H9 (cell line): ENCODE measurements around the gene ABCC2. TPM values are rescaled to one million over a fixed set of nuclear protein-coding genes. Genes with fewer than 3 reads are reported as not detected.

Experiments used
- DNase-seq: peaks from one replicate; pipeline ENCODE4 v3.0.0-alpha.2; 2017
- H2AFZ ChIP-seq: one replicate; pipeline ENCODE4 v1.6.1; 2013; ENCODE audit warnings: mild to moderate bottlenecking, low read length, control low read depth, moderate library complexity
- H2AK5ac ChIP-seq: 2 replicates; pipeline ENCODE4 v1.6.1; 2013; ENCODE audit warnings: low read length, control low read depth, mixed read lengths; ENCODE audit not compliant: insufficient read length
- H2BK120ac ChIP-seq: one replicate; pipeline ENCODE4 v1.6.1; 2013; ENCODE audit warnings: low read depth, mild to moderate bottlenecking, low read length, control low read depth, inconsistent platforms; ENCODE audit not compliant: poor library complexity, severe bottlenecking
- H2BK12ac ChIP-seq: 2 replicates; pipeline ENCODE4 v1.6.1; 2013; ENCODE audit warnings: low read length, control low read depth, mixed read lengths, low read depth; ENCODE audit not compliant: insufficient read length
- H2BK15ac ChIP-seq: 2 replicates; pipeline ENCODE4 v1.6.1; 2013; ENCODE audit warnings: low read depth, low read length, control low read depth
- H2BK20ac ChIP-seq: one replicate; pipeline ENCODE4 v1.6.1; 2013; ENCODE audit warnings: low read depth, mild to moderate bottlenecking, low read length, control low read depth, inconsistent platforms; ENCODE audit not compliant: poor library complexity, severe bottlenecking
- H2BK5ac ChIP-seq: 2 replicates; pipeline ENCODE4 v1.6.1; 2013; ENCODE audit warnings: low read length, control low read depth, mixed read lengths; ENCODE audit not compliant: insufficient read length
- H3K14ac ChIP-seq: 2 replicates; pipeline ENCODE4 v1.6.1; 2013; ENCODE audit warnings: low read length, control low read depth; ENCODE audit not compliant: insufficient read depth
- H3K18ac ChIP-seq: 2 replicates; pipeline ENCODE4 v1.6.1; 2013; ENCODE audit warnings: low read depth, mild to moderate bottlenecking, mixed read lengths, low read length, control low read depth; ENCODE audit not compliant: insufficient read length
- H3K23ac ChIP-seq: 2 replicates; pipeline ENCODE4 v1.6.1; 2013; ENCODE audit warnings: low read length, control low read depth, mixed read lengths, low read depth; ENCODE audit not compliant: insufficient read length
- H3K23me2 ChIP-seq: 2 replicates; pipeline ENCODE4 v1.6.1; 2013; ENCODE audit warnings: low read depth, mild to moderate bottlenecking, mixed read lengths, low read length, control low read depth; ENCODE audit not compliant: insufficient read length, poor library complexity, severe bottlenecking
- H3K27ac ChIP-seq: 2 replicates; pipeline ENCODE4 v1.5.1; 2013; ENCODE audit warnings: low read length, control low read depth, mixed read lengths, low read depth; ENCODE audit not compliant: insufficient read length
- H3K27me3 ChIP-seq: 2 replicates; pipeline ENCODE4 v1.6.1; 2013; ENCODE audit warnings: low read length, control low read depth, inconsistent platforms; ENCODE audit not compliant: insufficient read depth
- H3K4ac ChIP-seq: 2 replicates; pipeline ENCODE4 v1.6.1; 2013; ENCODE audit warnings: low read depth, mild to moderate bottlenecking, control low read depth, inconsistent platforms, low read length, moderate library complexity
- H3K4me1 ChIP-seq: 2 replicates; pipeline ENCODE4 v1.6.1; 2013; ENCODE audit warnings: low read length, control low read depth, inconsistent platforms; ENCODE audit not compliant: insufficient read depth
- H3K4me2 ChIP-seq: 2 replicates; pipeline ENCODE4 v1.6.1; 2013; ENCODE audit warnings: low read length, control low read depth, mixed read lengths; ENCODE audit not compliant: insufficient read length, insufficient read depth
- H3K56ac ChIP-seq: 2 replicates; pipeline ENCODE4 v1.6.1; 2013; ENCODE audit warnings: low read depth, mild to moderate bottlenecking, mixed read lengths, low read length, control low read depth; ENCODE audit not compliant: insufficient read length
- H3K79me1 ChIP-seq: 2 replicates; pipeline ENCODE4 v1.6.1; 2013; ENCODE audit warnings: low read depth, mild to moderate bottlenecking, moderate library complexity, low read length, control low read depth, inconsistent platforms; ENCODE audit not compliant: insufficient read depth, poor library complexity, severe bottlenecking
- H3K79me2 ChIP-seq: 2 replicates; pipeline ENCODE4 v1.6.1; 2013; ENCODE audit warnings: low read length, control low read depth, inconsistent platforms; ENCODE audit not compliant: insufficient read depth
- H3K9ac ChIP-seq: 2 replicates; pipeline ENCODE4 v1.6.1; 2013; ENCODE audit warnings: low read length, control low read depth, mixed read lengths; ENCODE audit not compliant: insufficient read length; ENCODE audit errors: extremely low read depth
- H3K9me3 ChIP-seq: one replicate; pipeline ENCODE4 v1.6.1; 2013; ENCODE audit warnings: low read depth, low read length, inconsistent platforms; ENCODE audit not compliant: control insufficient read depth
- H3T11ph ChIP-seq: one replicate; pipeline ENCODE4 v1.6.1; 2013; ENCODE audit warnings: mild to moderate bottlenecking, low read length, control low read depth, inconsistent platforms
- H4K20me1 ChIP-seq: one replicate; pipeline ENCODE4 v1.6.1; 2013; ENCODE audit not compliant: control insufficient read depth, insufficient read length, insufficient read depth
- H4K5ac ChIP-seq: 2 replicates; pipeline ENCODE4 v1.6.1; 2013; ENCODE audit warnings: low read depth, mild to moderate bottlenecking, mixed read lengths, low read length, control low read depth; ENCODE audit not compliant: insufficient read length
- H4K8ac ChIP-seq: replicated peaks from 2 replicates; pipeline ENCODE4 v1.6.1; 2013; ENCODE audit warnings: low read length, control low read depth, mixed read lengths, low read depth; ENCODE audit not compliant: insufficient read length
- H4K91ac ChIP-seq: 2 replicates; pipeline ENCODE4 v1.6.1; 2013; ENCODE audit warnings: low read depth, mild to moderate bottlenecking, moderate library complexity, mixed read lengths, low read length, control low read depth; ENCODE audit not compliant: insufficient read length
- H3K27ac Mint-ChIP-seq, 3 experiments: 2 replicates in 2 of 3; 3 replicates in 1 of 3; pipeline ENCODE4 v1.8.0; 2020 to 2021; ENCODE audit warnings: mixed read lengths in 3 of 3, mild to moderate bottlenecking in 1 of 3, moderate library complexity in 1 of 3
- H3K27me3 Mint-ChIP-seq: 2 replicates; pipeline ENCODE4 v1.8.0; 2021; ENCODE audit warnings: low read depth, mild to moderate bottlenecking, moderate library complexity, mixed read lengths
- H3K36me3 Mint-ChIP-seq, 3 experiments: 2 replicates in 2 of 3; 3 replicates in 1 of 3; pipeline ENCODE4 v1.8.0; 2020 to 2021; ENCODE audit warnings: low read depth in 3 of 3, mixed read lengths in 3 of 3; ENCODE audit not compliant: insufficient read depth in 1 of 3
- H3K4me1 Mint-ChIP-seq, 2 experiments: 2 replicates each; pipeline ENCODE4 v1.8.0; 2020; ENCODE audit warnings: mixed read lengths in 2 of 2
- H3K4me3 Mint-ChIP-seq, 2 experiments: 2 replicates in 1 of 2; 3 replicates in 1 of 2; pipeline ENCODE4 v1.8.0; 2020 to 2021; ENCODE audit warnings: mild to moderate bottlenecking in 2 of 2, mixed read lengths in 2 of 2, moderate library complexity in 1 of 2
- H3K9me3 Mint-ChIP-seq, 2 experiments: 2 replicates in 1 of 2; 3 replicates in 1 of 2; pipeline ENCODE4 v1.8.0; 2020; ENCODE audit warnings: mild to moderate bottlenecking in 2 of 2, mixed read lengths in 2 of 2, moderate library complexity in 1 of 2
- WGBS: extraction: QIAGEN DNeasy Blood & Tissue Kit; methylation state at CpG from one replicate; pipeline ENCODE4 v1.1.7; 2013; ENCODE audit warnings: missing lambda C conversion rate, low lambda C conversion rate, mixed read lengths; ENCODE audit not compliant: insufficient read length; ENCODE audit errors: extremely low coverage; 5-methylcytosine and 5-hydroxymethylcytosine counted together
- total RNA-seq: library from RNA; stranded (reverse); gene quantifications from 2 replicates; pipeline ENCODE4 v1.2.1, GENCODE V29; 2021
- TF ChIP-seq, protein P1 (sequence below): fragments of 200-600 bp; sonication (generic); conservative IDR thresholded peaks from 3 replicates; pipeline ENCODE4 v1.8.0; 2021; ENCODE audit warnings: antibody characterized with exemption, mild to moderate bottlenecking

ABCC2 gene
- total RNA-seq, 1 experiment from 2014 or later, result 0.68 TPM

DNA sequence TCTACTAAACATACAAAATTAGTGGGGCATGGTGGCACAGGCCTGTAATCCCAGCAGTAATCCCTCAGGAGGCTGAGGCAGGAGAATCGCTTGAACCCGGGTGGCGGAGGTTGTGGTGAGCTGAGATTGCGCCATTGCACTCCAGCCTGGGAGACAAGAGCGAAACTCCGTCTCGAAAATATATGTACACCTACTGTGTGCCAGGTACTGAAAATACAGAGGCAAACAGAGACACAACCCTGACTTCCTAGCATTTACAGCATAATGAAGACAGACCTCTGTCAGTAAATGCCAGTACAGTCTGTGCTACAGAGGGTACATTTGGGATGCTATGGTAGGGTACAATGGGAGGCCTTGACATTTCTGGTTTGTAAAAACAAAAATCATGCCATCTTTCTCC, 66.6 kb downstream of the ABCC2 start:
- H2AK5ac ChIP-seq, result no peak overlapping the region
- H3T11ph ChIP-seq, result peak overlapping the region; percentile 68
- H3K56ac ChIP-seq, result no peak overlapping the region
- H4K5ac ChIP-seq, result no peak overlapping the region
- no peaks in the 10 kb centered on the region for H3K9me3 ChIP-seq
- no peak overlapping the region for H4K8ac ChIP-seq
- H2BK5ac ChIP-seq, result no peak overlapping the region
- H3K79me1 ChIP-seq, result no peaks in the 10 kb centered on the region
- Mint-ChIP-seq H3K4me1 (peaks cover 47 to 53% of the 10 kb centered on the region in 2 experiments), H3K4me3 (peak overlapping the region in 1 of 2 experiments; percentile 21; a peak in 1 of 5 replicates), H3K36me3 (no peaks in the 10 kb centered on the region), H3K27me3 (peaks cover 5% of the 10 kb centered on the region; the same call in 1 of the 2 replicates), H3K27ac (peak overlapping the region in 2 of 3 experiments; percentile 97; a peak in 4 of 7 replicates), H3K9me3 (no peaks in the 10 kb centered on the region)
- H3K4me2 ChIP-seq, result no peak overlapping the region
- no peak overlapping the region for H3K4ac ChIP-seq
- no peaks in the 10 kb centered on the region; the same call in 1 of the 2 replicates for H3K27me3 ChIP-seq
- H3K9ac ChIP-seq, result no peak overlapping the region
- no peaks in the 10 kb centered on the region for H3K79me2 ChIP-seq
- H3K23ac ChIP-seq, result no peak overlapping the region
- no peak overlapping the region for H2BK15ac ChIP-seq
- peak overlapping the region; percentile 46 for H2BK20ac ChIP-seq
- peaks cover 13% of the 10 kb centered on the region for H3K4me1 ChIP-seq
- no peak overlapping the region for H2AFZ ChIP-seq
- H4K91ac ChIP-seq, result no peak overlapping the region
- no peaks in the 10 kb centered on the region for H3K23me2 ChIP-seq
- H3K27ac ChIP-seq, result peak overlapping the region; percentile 1
- H4K20me1 ChIP-seq, result no peaks in the 10 kb centered on the region
- peak overlapping the region; percentile 27 for H2BK12ac ChIP-seq
- DNase-seq, result no peak
- no peak overlapping the region for H3K14ac ChIP-seq
- no CpG with 5 or more reads among the region's 7 CpGs for WGBS
- H2BK120ac ChIP-seq, result peak overlapping the region; percentile 82
- peak overlapping the region; percentile 8 for H3K18ac ChIP-seq
- TF ChIP-seq, protein P1, sequence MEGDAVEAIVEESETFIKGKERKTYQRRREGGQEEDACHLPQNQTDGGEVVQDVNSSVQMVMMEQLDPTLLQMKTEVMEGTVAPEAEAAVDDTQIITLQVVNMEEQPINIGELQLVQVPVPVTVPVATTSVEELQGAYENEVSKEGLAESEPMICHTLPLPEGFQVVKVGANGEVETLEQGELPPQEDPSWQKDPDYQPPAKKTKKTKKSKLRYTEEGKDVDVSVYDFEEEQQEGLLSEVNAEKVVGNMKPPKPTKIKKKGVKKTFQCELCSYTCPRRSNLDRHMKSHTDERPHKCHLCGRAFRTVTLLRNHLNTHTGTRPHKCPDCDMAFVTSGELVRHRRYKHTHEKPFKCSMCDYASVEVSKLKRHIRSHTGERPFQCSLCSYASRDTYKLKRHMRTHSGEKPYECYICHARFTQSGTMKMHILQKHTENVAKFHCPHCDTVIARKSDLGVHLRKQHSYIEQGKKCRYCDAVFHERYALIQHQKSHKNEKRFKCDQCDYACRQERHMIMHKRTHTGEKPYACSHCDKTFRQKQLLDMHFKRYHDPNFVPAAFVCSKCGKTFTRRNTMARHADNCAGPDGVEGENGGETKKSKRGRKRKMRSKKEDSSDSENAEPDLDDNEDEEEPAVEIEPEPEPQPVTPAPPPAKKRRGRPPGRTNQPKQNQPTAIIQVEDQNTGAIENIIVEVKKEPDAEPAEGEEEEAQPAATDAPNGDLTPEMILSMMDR, result no peak
